ENCODE results near the gene INTS4.
A peak's percentile ranks its signal among the peaks of the same experiment; 100 is the strongest.
"Not testable (repeated sequence)": the region's sequence is repeated elsewhere in the genome, so short reads cannot be mapped to it uniquely, and the experiment has no call there.

Gene INTS4

DNA sequence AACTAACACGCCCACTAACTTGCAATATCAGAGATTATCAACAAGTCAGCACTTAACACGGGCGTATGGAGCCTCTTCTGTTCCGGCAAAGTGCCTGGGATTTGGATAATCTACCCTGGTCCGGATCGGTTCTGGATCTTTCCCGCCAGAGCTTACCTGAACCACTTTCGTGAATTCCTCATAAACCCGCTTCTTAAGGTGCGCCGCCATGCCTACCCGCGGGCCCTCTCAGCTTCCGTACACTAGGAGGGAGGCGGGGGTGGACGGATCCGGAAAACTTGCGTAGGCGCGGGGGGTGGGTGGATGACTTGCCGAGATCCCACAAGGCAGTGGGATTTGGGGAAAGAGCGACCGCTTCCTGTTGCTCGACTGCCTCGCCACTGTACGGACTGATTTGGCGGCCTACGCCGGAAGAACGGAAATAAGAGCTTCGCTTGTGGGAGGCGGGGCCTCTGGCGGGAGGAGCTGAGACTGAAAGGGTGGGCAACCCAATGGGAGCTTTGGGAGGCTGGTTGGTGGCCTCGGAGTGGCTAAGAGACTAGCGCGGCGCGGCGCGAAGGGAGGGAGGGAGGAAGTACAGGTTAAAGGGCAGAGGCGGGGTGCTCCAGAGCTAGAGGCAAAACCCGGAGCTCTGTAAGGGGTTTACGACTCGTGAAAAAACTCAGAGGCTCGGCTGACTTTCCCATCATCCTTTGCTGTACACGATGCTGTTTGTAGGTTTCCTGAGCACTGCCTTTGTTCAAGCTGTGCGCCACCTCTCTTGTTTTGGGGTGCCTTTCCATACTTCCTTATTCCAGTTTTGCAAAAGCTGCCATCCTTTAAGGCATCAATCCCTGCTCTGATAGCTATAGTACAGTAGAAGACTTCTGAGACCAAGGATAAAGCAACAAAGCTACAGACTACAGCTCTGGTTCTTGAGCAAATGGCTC, at the start of gene INTS4:
INTS4 (minus strand) TSS at position 235 of the 929 bp plus-strand sequence; CDS start at position 210, 25 bp downstream.
- TF ChIP-seq CTCF (IDR thresholded peaks at IDR 0.05; ENCODE audit: low read depth, low read length): no peak
- peak within 1 kb of the TSS; percentile 96 for H3K4me3 ChIP-seq (ENCODE audit: low read depth, low read length)

GRCh38 chr11:78041843-78042440, 47.5 kb upstream of the INTS4 start:
- no peak for TF ChIP-seq CTCF (IDR thresholded peaks at IDR 0.05; ENCODE audit: low read depth, low read length)
- no peak overlapping the region for H3K4me3 ChIP-seq (ENCODE audit: low read depth, low read length)

GRCh38 chr11:78041380-78041719, 46.9 kb upstream of the INTS4 start:
- H3K4me3 ChIP-seq (ENCODE audit: low read depth, low read length): not testable (repeated sequence)

DNA sequence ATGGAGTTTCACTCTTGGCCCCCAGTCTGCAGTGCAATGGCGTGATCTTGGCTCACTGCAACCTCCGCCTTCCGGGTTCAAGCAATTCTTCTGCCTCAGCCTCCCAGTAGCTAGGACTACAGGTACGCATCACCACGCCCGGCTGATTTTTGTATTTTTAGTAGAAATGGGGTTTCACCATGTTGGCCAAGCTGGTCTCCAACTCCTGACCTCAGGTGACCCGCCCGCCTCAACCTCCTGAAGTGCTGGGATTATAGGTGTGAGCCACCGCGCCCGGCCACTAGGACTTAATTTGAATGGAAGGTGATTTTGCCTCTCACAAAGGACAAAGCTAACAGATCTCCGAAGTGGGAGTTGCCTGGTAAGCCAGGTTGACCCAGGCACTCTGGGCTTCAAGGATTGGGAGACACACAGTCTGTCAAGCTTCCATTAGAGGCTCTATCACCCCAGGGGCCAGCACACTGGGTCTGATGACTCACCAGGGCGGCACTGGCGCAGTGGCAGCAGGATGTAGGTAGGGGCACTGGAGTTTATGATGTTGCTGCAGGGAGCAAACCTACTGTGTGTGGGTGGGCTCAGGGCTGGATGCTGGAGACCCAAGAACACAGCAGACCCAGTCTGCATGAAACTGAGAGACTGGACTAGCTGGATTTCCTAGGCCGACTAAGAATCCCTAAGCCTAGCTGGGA, 46.4 kb upstream of the INTS4 start:
- no peak for TF ChIP-seq CTCF (IDR thresholded peaks at IDR 0.05; ENCODE audit: low read depth, low read length)
- no peak overlapping the region for H3K4me3 ChIP-seq (ENCODE audit: low read depth, low read length)

GRCh38 chr11:78039919-78040671, 45.6 kb upstream of the INTS4 start:
- no peak for TF ChIP-seq CTCF (IDR thresholded peaks at IDR 0.05; ENCODE audit: low read depth, low read length)
- H3K4me3 ChIP-seq (ENCODE audit: low read depth, low read length): peak overlapping the region; percentile 40

- TF ChIP-seq CTCF (IDR thresholded peaks at IDR 0.05; ENCODE audit: low read depth, low read length): no peak
- peak overlapping the region; percentile 12; the same call in 1 of the 2 replicates for H3K4me3 ChIP-seq (ENCODE audit: low read depth, low read length)
Measured at GRCh38 chr11:78039391-78039918, 45.0 kb upstream of the INTS4 start.

GRCh38 chr11:78038697-78039313, 44.3 kb upstream of the INTS4 start:
- H3K4me3 ChIP-seq (ENCODE audit: low read depth, low read length): no peak overlapping the region
- no peak for TF ChIP-seq CTCF (IDR thresholded peaks at IDR 0.05; ENCODE audit: low read depth, low read length)

Measured in WI38 (cell line).